K562 (cell line): ENCODE measurements around the gene STK36. TPM values are rescaled to one million over a fixed set of nuclear protein-coding genes. Genes with fewer than 3 reads are reported as not detected.

Experiments used
- C11orf30 ChIP-seq: fragments of 450-650 bp; IDR thresholded peaks from 2 replicates; pipeline ENCODE4 v1.6.1; 2016; ENCODE audit warnings: low read depth, mild to moderate bottlenecking
- CEBPG ChIP-seq, 3 experiments: fragments of 200-800 bp in 1 of 3; sonication (Bioruptor generic) in 1 of 3; sonication (generic) in 1 of 3; formaldehyde crosslinking in 1 of 3; IDR thresholded peaks in 2 of 3; conservative IDR thresholded peaks in 1 of 3; 2 replicates each; pipeline versions ENCODE4 v1.6.1 to v1.8.0; 2016 to 2022; ENCODE audit warnings: missing compliant biosample characterization in 2 of 3, missing genetic modification characterization in 2 of 3, mild to moderate bottlenecking in 1 of 3, missing genetic modification reagents in 1 of 3
- CLOCK ChIP-seq: fragments of 250-450 bp; sonication (Bioruptor Pico); IDR thresholded peaks from 2 replicates; pipeline ENCODE4 v1.4.0; 2020; ENCODE audit warnings: mild to moderate bottlenecking, moderate library complexity, borderline replicate concordance
- CREB3 ChIP-seq: fragments of 450-650 bp; conservative IDR thresholded peaks from 2 replicates; pipeline ENCODE4 v1.6.1; 2016; ENCODE audit warnings: missing genetic modification characterization, low read depth, mild to moderate bottlenecking, missing compliant biosample characterization, moderate library complexity
- CXXC5 ChIP-seq: fragments of 250-450 bp; sonication (Bioruptor Pico); IDR thresholded peaks from 2 replicates; pipeline ENCODE4 v1.8.0; 2022; ENCODE audit warnings: inconsistent platforms, mild to moderate bottlenecking, moderate library complexity
- DMBX1 ChIP-seq: fragments of 250-450 bp; sonication (Bioruptor Pico); IDR thresholded peaks from 2 replicates; pipeline ENCODE4 v1.8.0; 2022; ENCODE audit warnings: inconsistent platforms, mild to moderate bottlenecking, moderate library complexity, borderline replicate concordance
- HDGF ChIP-seq: fragments of 450-650 bp; IDR thresholded peaks from 2 replicates; pipeline ENCODE4 v1.6.1; 2016
- HINFP ChIP-seq: fragments of 450-650 bp; conservative IDR thresholded peaks from 2 replicates; pipeline ENCODE4 v1.6.1; 2016; ENCODE audit warnings: missing genetic modification characterization, low read depth, mild to moderate bottlenecking, control low read depth, missing compliant biosample characterization
- IRF9 ChIP-seq: fragments of 450-650 bp; IDR thresholded peaks from 2 replicates; pipeline ENCODE4 v1.6.1; 2016; ENCODE audit warnings: missing biosample characterization, missing genetic modification characterization
- MAFF ChIP-seq: IDR thresholded peaks from 2 replicates; pipeline ENCODE4 v1.6.1; 2012; ENCODE audit warnings: low read length, improper control_type of control experiment
- MNT ChIP-seq, 2 experiments: fragments of 450-650 bp; conservative IDR thresholded peaks; 2 replicates each; pipeline ENCODE4 v1.6.1; 2017; ENCODE audit warnings: mild to moderate bottlenecking in 2 of 2, moderate library complexity in 2 of 2
- RNF2 ChIP-seq: sonication (generic); IDR thresholded peaks from 2 replicates; pipeline ENCODE4 v1.6.1; 2016
- ZNF316 ChIP-seq: fragments of 450-650 bp; IDR thresholded peaks from 2 replicates; pipeline ENCODE4 v1.6.1; 2016
- ZNF639 ChIP-seq, 2 experiments: fragments of 200-800 bp in 1 of 2; sonication (Bioruptor generic) in 1 of 2; sonication (generic) in 1 of 2; formaldehyde crosslinking in 1 of 2; IDR thresholded peaks in 1 of 2; conservative IDR thresholded peaks in 1 of 2; 2 replicates each; pipeline versions ENCODE4 v1.5.0 to v1.6.1; 2016 to 2020; ENCODE audit warnings: missing compliant biosample characterization in 1 of 2, missing genetic modification characterization in 1 of 2, missing genetic modification reagents in 1 of 2
- ZNF644 ChIP-seq: fragments of 200-800 bp; sonication (Bioruptor generic); IDR thresholded peaks from 2 replicates; pipeline ENCODE4 v1.6.1; 2016; ENCODE audit warnings: low read depth, missing genetic modification characterization, missing compliant biosample characterization
- ZNF668 ChIP-seq: fragments of 250-450 bp; sonication (Bioruptor Pico); IDR thresholded peaks from 2 replicates; pipeline ENCODE4 v1.8.0; 2022; ENCODE audit warnings: mild to moderate bottlenecking, inconsistent platforms
- ZNF75A ChIP-seq: fragments of 450-650 bp; formaldehyde crosslinking; IDR thresholded peaks from 2 replicates; pipeline ENCODE4 v1.4.0; 2020; ENCODE audit warnings: mild to moderate bottlenecking
- polyA plus RNA-seq, 8 experiments: library from polyadenylated mRNA; depleted of rRNA in 4 of 8; stranded (reverse) in 5 of 8; unstranded in 3 of 8; fragments of >200 nt; fragmentation: Nextera tagmentation in 2 of 8; fragmentation: Illumina TruSeq in 1 of 8; extraction: Ambion mirVana in 2 of 8; extraction: Trizol in 1 of 8; gene quantifications; 2 replicates each; pipeline versions ENCODE4 v1.2.1 to v1.2.3, GENCODE V29; 2011 to 2014; ENCODE audit warnings: inconsistent platforms in 1 of 8, missing spikeins in 1 of 8
- total RNA-seq, 7 experiments: library from RNA; depleted of rRNA in 6 of 7; stranded (reverse); fragments of >200 nt in 6 of 7; fragmentation: Illumina TruSeq in 2 of 7; extraction: Trizol in 2 of 7; gene quantifications; 2 replicates each; pipeline versions ENCODE4 v1.2.1 to v1.2.3, GENCODE V29; 2011 to 2021; ENCODE audit warnings: low replicate concordance in 1 of 7

STK36 gene
- total and polyA plus RNA-seq, 9 of the 15 experiments (the other 6 are each of a cell fraction or from before 2014, with no cell fraction given): 3.5 to 12.4 (median 6.7) TPM

- TF ChIP-seq ZNF75A: no peak
- TF ChIP-seq C11orf30: peak; percentile 86
- 0 out of 2 replicates have a peak, but pooled peaks have one; percentile 40 for TF ChIP-seq RNF2
- TF ChIP-seq MNT (conservative IDR thresholded peaks at IDR 0.05): 0 out of 4 replicates have a peak, but pooled peaks of 1 of the 2 experiments have one; percentile 22
- 0 out of 2 replicates have a peak, but pooled peaks have one; percentile 28 for TF ChIP-seq IRF9 (tag)
- peak; percentile 86 for TF ChIP-seq CEBPG (CRISPR knock-in tag; IDR thresholded peaks at IDR 0.05)
- peak; percentile 60 to 65; a peak in 2 of 4 replicates for TF ChIP-seq CEBPG (tag; conservative IDR thresholded peaks at IDR 0.05 in 1 of 2, IDR thresholded peaks at IDR 0.05 in 1 of 2)
- TF ChIP-seq CLOCK (CRISPR knock-in tag): no peak
- TF ChIP-seq MAFF: peak; percentile 40; the same call in 1 of the 2 replicates
- peak; percentile 61 for TF ChIP-seq CXXC5
- peak; percentile 79; the same call in 1 of the 2 replicates for TF ChIP-seq DMBX1 (CRISPR knock-in tag)
- TF ChIP-seq ZNF644 (tag): 0 out of 2 replicates have a peak, but pooled peaks have one; percentile 21
- peak; percentile 48; the same call in 1 of the 2 replicates for TF ChIP-seq HDGF
- peak; percentile 85 for TF ChIP-seq ZNF316
- TF ChIP-seq ZNF668 (CRISPR knock-in tag): peak; percentile 62; the same call in 1 of the 2 replicates
- peak; percentile 93 for TF ChIP-seq HINFP
- peak in 1 of 2 experiments; percentile 44; a peak in 1 of 4 replicates for TF ChIP-seq ZNF639 (CRISPR knock-in tag; conservative IDR thresholded peaks at IDR 0.05 in 1 of 2, IDR thresholded peaks at IDR 0.05 in 1 of 2)
- TF ChIP-seq CREB3 (tag): 0 out of 2 replicates have a peak, but pooled peaks have one; percentile 86
Measured at GRCh38 chr2:218745160-218745558, 73.3 kb downstream of the STK36 start (continued).
